ENCODE measurements around the gene TNFAIP1.

TNFAIP1 gene

GRCh38 chr17:28370744-28371103, 35.2 kb downstream of the TNFAIP1 start:
- DNase-seq (ENCODE audit: low read depth, low spot score): no peak

- DNase-seq (ENCODE audit: low read depth, low spot score): no peak
Measured at GRCh38 chr17:28371245-28372202, 36.0 kb downstream of the TNFAIP1 start, which contains the start of gene SARM1. TSS of gene SARM1 (plus strand) at chr17:28371694. CDS start at chr17:28372033, 339 bp downstream.

GRCh38 chr17:28372203-28372944, 36.8 kb downstream of the TNFAIP1 start:
- no peak for DNase-seq (ENCODE audit: low read depth, low spot score)

- no peak for DNase-seq (ENCODE audit: low read depth, low spot score)
Measured at GRCh38 chr17:28372945-28373274, 37.3 kb downstream of the TNFAIP1 start.

- DNase-seq (ENCODE audit: low read depth, low spot score): no peak
Measured at GRCh38 chr17:28379814-28380801, 44.5 kb downstream of the TNFAIP1 start.

GRCh38 chr17:28381141-28381825, 45.7 kb downstream of the TNFAIP1 start:
- no peak for DNase-seq (ENCODE audit: low read depth, low spot score)

- no peak for DNase-seq (ENCODE audit: low read depth, low spot score)
Measured at GRCh38 chr17:28384281-28385036, 48.9 kb downstream of the TNFAIP1 start.

GRCh38 chr17:28385037-28385400, 49.5 kb downstream of the TNFAIP1 start:
- no peak for DNase-seq (ENCODE audit: low read depth, low spot score)

GRCh38 chr17:28385406-28385805, 49.8 kb downstream of the TNFAIP1 start:
- DNase-seq (ENCODE audit: low read depth, low spot score): no peak

GRCh38 chr17:28386391-28386790, 50.8 kb downstream of the TNFAIP1 start:
- no peak for DNase-seq (ENCODE audit: low read depth, low spot score)

GRCh38 chr17:28388106-28388505, 52.5 kb downstream of the TNFAIP1 start:
- DNase-seq (ENCODE audit: low read depth, low spot score): no peak

- no peak for DNase-seq (ENCODE audit: low read depth, low spot score)
Measured at GRCh38 chr17:28390141-28390540, 54.6 kb downstream of the TNFAIP1 start.

- no peak for DNase-seq (ENCODE audit: low read depth, low spot score)
Measured at GRCh38 chr17:28390563-28390962, 55.0 kb downstream of the TNFAIP1 start.

GRCh38 chr17:28390984-28391383, 55.4 kb downstream of the TNFAIP1 start:
- DNase-seq (ENCODE audit: low read depth, low spot score): no peak

- no peak for DNase-seq (ENCODE audit: low read depth, low spot score)
Measured at GRCh38 chr17:28391401-28391800, 55.8 kb downstream of the TNFAIP1 start.

- no peak for DNase-seq (ENCODE audit: low read depth, low spot score)
Measured at GRCh38 chr17:28392491-28392890, 56.9 kb downstream of the TNFAIP1 start.

GRCh38 chr17:28394337-28395116, 59.0 kb downstream of the TNFAIP1 start:
- DNase-seq (ENCODE audit: low read depth, low spot score): no peak

- no peak for DNase-seq (ENCODE audit: low read depth, low spot score)
Measured at GRCh38 chr17:28395426-28395825, 59.9 kb downstream of the TNFAIP1 start.

- DNase-seq (ENCODE audit: low read depth, low spot score): no peak
Measured at GRCh38 chr17:28395968-28396367, 60.4 kb downstream of the TNFAIP1 start.

Data from iPS DF 19.7 (cell line).